Loucy (cell line): ENCODE results near the gene SUGP2.
A peak's percentile ranks its signal among the peaks of the same experiment; 100 is the strongest.

ENCODE experiments used
- H2AFZ ChIP-seq: fragments of 200-600 bp; sonication (generic); 2 replicates; pipeline ENCODE4 v1.6.0; 2016; ENCODE audit warnings: antibody characterized with exemption, mild to moderate bottlenecking, low read length, moderate library complexity
- H3F3A ChIP-seq: fragments of 200-600 bp; 2 replicates; pipeline ENCODE4 v1.6.0; 2016; ENCODE audit warnings: antibody characterized with exemption, low read depth, mild to moderate bottlenecking
- H3K27me3 ChIP-seq: fragments of 200-600 bp; sonication (generic); 2 replicates; pipeline ENCODE4 v1.6.1; 2014; ENCODE audit warnings: low read length, mild to moderate bottlenecking; ENCODE audit not compliant: insufficient read depth, poor library complexity, severe bottlenecking
- H3K36me3 ChIP-seq: fragments of 200-600 bp; sonication (generic); 2 replicates; pipeline ENCODE4 v1.6.1; 2016; ENCODE audit warnings: low read length; ENCODE audit not compliant: insufficient read depth
- H3K4me1 ChIP-seq: fragments of 200-600 bp; sonication (generic); 2 replicates; pipeline ENCODE4 v1.5.1; 2014; ENCODE audit warnings: low read length, mild to moderate bottlenecking; ENCODE audit not compliant: insufficient read depth, poor library complexity, severe bottlenecking
- H3K4me2 ChIP-seq: fragments of 200-600 bp; sonication (generic); 2 replicates; pipeline ENCODE4 v1.6.0; 2014; ENCODE audit warnings: antibody characterized with exemption, low read length, low read depth, mild to moderate bottlenecking; ENCODE audit not compliant: poor library complexity, severe bottlenecking
- H3K4me3 ChIP-seq: fragments of 200-600 bp; sonication (generic); 2 replicates; pipeline ENCODE4 v1.5.1; 2014; ENCODE audit warnings: low read length, mild to moderate bottlenecking, mixed read lengths; ENCODE audit not compliant: poor library complexity, severe bottlenecking
- H3K79me2 ChIP-seq: fragments of 200-600 bp; sonication (generic); 2 replicates; pipeline ENCODE4 v1.6.1; 2014; ENCODE audit warnings: low read length; ENCODE audit not compliant: insufficient read depth
- H3K9ac ChIP-seq: fragments of 200-600 bp; sonication (generic); 2 replicates; pipeline ENCODE4 v1.6.0; 2014; ENCODE audit warnings: mild to moderate bottlenecking, low read depth, low read length, moderate library complexity; ENCODE audit not compliant: poor library complexity, severe bottlenecking
- H3K9me2 ChIP-seq: fragments of 200-600 bp; sonication (generic); replicated peaks from 2 replicates; pipeline ENCODE4 v1.6.1; 2016; ENCODE audit warnings: low read depth, low read length, mixed read lengths
- H3K9me3 ChIP-seq: fragments of 200-600 bp; sonication (generic); 2 replicates; pipeline ENCODE4 v1.6.1; 2014; ENCODE audit warnings: mild to moderate bottlenecking, antibody characterized with exemption, low read length, low read depth; ENCODE audit not compliant: insufficient read depth
- H4K20me1 ChIP-seq: fragments of 200-600 bp; sonication (generic); 2 replicates; pipeline ENCODE4 v1.6.0; 2014; ENCODE audit warnings: antibody characterized with exemption, low read length, mild to moderate bottlenecking; ENCODE audit not compliant: insufficient read depth, poor library complexity, severe bottlenecking
- CTCF ChIP-seq: fragments of 200-600 bp; sonication (generic); conservative IDR thresholded peaks from 2 replicates; pipeline ENCODE4 v1.5.1; 2014; ENCODE audit warnings: mild to moderate bottlenecking, antibody characterized with exemption, low read length
- EZH2phosphoT487 ChIP-seq: fragments of 200-600 bp; IDR thresholded peaks from 2 replicates; pipeline ENCODE4 v1.6.1; 2018; ENCODE audit warnings: antibody characterized with exemption, mild to moderate bottlenecking, moderate library complexity, borderline replicate concordance

The SUGP2 gene

GRCh38 chr19:19064098-19064722 is 30.9 kb upstream of the SUGP2 start:
- Histone ChIP-seq H3F3A (0 out of 2 replicates have a peak, but pooled peaks cover 4% of the 10 kb centered on the region), H3K4me1 (peaks cover 52% of the 10 kb centered on the region), H3K9me3 (no peaks in the 10 kb centered on the region), H3K4me2 (peak overlapping the region; percentile 94), H3K4me3 (peak overlapping the region; percentile 83), H3K36me3 (no peaks in the 10 kb centered on the region), H3K79me2 (peaks cover 36% of the 10 kb centered on the region), H3K27me3 (no peaks in the 10 kb centered on the region), H3K9ac (peak overlapping the region; percentile 84), H3K9me2 (no peaks in the 10 kb centered on the region), H2AFZ (peak overlapping the region; percentile 68), H4K20me1 (peaks cover 3% of the 10 kb centered on the region)
- TF ChIP-seq CTCF (peak; percentile 47; the same call in 1 of the 2 replicates), EZH2phosphoT487 (no peak)

- Histone ChIP-seq H4K20me1 (peaks cover 3% of the 10 kb centered on the region), H3K27me3 (no peaks in the 10 kb centered on the region), H3K4me2 (peak within 1 kb of the TSS; percentile 94), H3K4me3 (peak within 1 kb of the TSS; percentile 83), H2AFZ (peak within 1 kb of the TSS; percentile 68), H3K9me3 (no peaks in the 10 kb centered on the region), H3K79me2 (peaks cover 36% of the 10 kb centered on the region), H3K9ac (peak within 1 kb of the TSS; percentile 84), H3F3A (0 out of 2 replicates have a peak, but pooled peaks cover 4% of the 10 kb centered on the region), H3K9me2 (no peaks in the 10 kb centered on the region), H3K36me3 (no peaks in the 10 kb centered on the region; the same call in 1 of the 2 replicates), H3K4me1 (peaks cover 47% of the 10 kb centered on the region)
- TF ChIP-seq CTCF (no peak), EZH2phosphoT487 (no peak)
Measured at GRCh38 chr19:19063183-19064097, 30.1 kb upstream of the SUGP2 start, which contains the start of gene SLC25A42. Gene SLC25A42 (plus strand): TSS chr19:19063994. CDS start chr19:19096125, 32,131 bp downstream.

- H3K9ac ChIP-seq = peak overlapping the region; percentile 68
- H3K9me2 ChIP-seq = no peaks in the 10 kb centered on the region
- H3K79me2 ChIP-seq = peaks cover 30% of the 10 kb centered on the region
- peaks cover 3% of the 10 kb centered on the region for H4K20me1 ChIP-seq
- H3K9me3 ChIP-seq = no peaks in the 10 kb centered on the region
- peak overlapping the region; percentile 28; the same call in 1 of the 2 replicates for H2AFZ ChIP-seq
- H3K27me3 ChIP-seq = no peaks in the 10 kb centered on the region
- H3K36me3 ChIP-seq = peaks cover 5% of the 10 kb centered on the region; the same call in 1 of the 2 replicates
- H3F3A ChIP-seq = 0 out of 2 replicates have a peak, but pooled peaks cover 4% of the 10 kb centered on the region
- H3K4me3 ChIP-seq = peak overlapping the region; percentile 83
- peak overlapping the region; percentile 90 for H3K4me2 ChIP-seq
- no peak for TF ChIP-seq CTCF
- no peak for TF ChIP-seq EZH2phosphoT487
- H3K4me1 ChIP-seq = peaks cover 46% of the 10 kb centered on the region
Measured at GRCh38 chr19:19062454-19063182, 29.3 kb upstream of the SUGP2 start.
